Lower lobe of right lung (tissue), 2 donors: ENCODE results near the gene DNAJC30. TPM values are rescaled to one million over a fixed set of nuclear protein-coding genes. Genes with fewer than 3 reads are reported as not detected.

Experiments used
- ATAC-seq, 2 donors: fragments of 200-7000 bp; cut with Tn5 transposase; one replicate each; pipeline ENCODE4 v1.9.1; 2020 to 2022; ENCODE audit warnings: mild to moderate bottlenecking in 2 of 2, moderate library complexity in 2 of 2
- DNase-seq: peaks from one replicate; pipeline ENCODE4 v3.0.0-alpha.2; 2020
- H3K27ac ChIP-seq: fragments of 200-600 bp; one replicate; pipeline ENCODE4 v1.8.0; 2022
- H3K27me3 ChIP-seq: fragments of 200-600 bp; one replicate; pipeline ENCODE4 v1.8.0; 2022; ENCODE audit warnings: low read depth
- H3K36me3 ChIP-seq: fragments of 200-600 bp; one replicate; pipeline ENCODE4 v1.8.0; 2022; ENCODE audit warnings: mild to moderate bottlenecking
- H3K4me1 ChIP-seq: fragments of 200-600 bp; one replicate; pipeline ENCODE4 v1.8.0; 2022
- H3K4me3 ChIP-seq: fragments of 200-600 bp; one replicate; pipeline ENCODE4 v1.8.0; 2022; ENCODE audit warnings: mild to moderate bottlenecking
- H3K9me3 ChIP-seq: fragments of 200-600 bp; one replicate; pipeline ENCODE4 v1.8.0; 2022
- intact Hi-C: fragments of 100-400 bp; cut with DNase I; formaldehyde crosslinking; loops from one replicate; pipeline ENCODE4 v1.11.0; 2022
- total RNA-seq: library from RNA; stranded (reverse); fragmentation: NEBNext Ultra II Directional; extraction: Animal tissue kit (Norgen Biotek cat#: 25700); gene quantifications from one replicate; pipeline ENCODE4 v1.2.1, GENCODE V29; 2021
- TF ChIP-seq, protein P1 (sequence below): fragments of 200-600 bp; IDR thresholded peaks from one replicate; pipeline ENCODE4 v1.8.0; 2022; ENCODE audit warnings: antibody characterized with exemption, mild to moderate bottlenecking
- donor health status: DM: no; HTN: yes; CAD: no; lungs with severe emphysema.

DNAJC30 gene
- total RNA-seq, 1 donor from 2014 or later = 10.5 TPM

DNA sequence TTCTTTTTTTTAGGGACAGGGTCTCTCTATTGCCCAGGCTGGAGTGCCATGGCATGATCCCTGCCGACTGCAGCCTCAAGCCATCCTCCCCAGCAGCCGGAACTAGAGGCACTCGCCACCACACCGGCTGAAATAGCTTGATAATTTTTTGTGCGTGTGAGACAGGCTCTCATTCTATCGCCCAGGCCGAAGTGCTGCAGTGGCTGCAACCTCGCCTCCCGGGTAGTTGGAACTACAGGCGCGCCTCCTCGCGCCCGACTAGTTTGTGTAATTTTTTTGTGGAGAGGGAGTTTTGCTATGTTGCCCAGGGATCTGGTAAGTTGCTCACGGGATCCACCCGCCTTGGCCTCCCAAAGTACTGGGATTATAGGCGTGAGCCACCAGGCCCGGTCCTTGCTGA, 2.1 kb upstream of the DNAJC30 start:
- TF ChIP-seq, protein P1, sequence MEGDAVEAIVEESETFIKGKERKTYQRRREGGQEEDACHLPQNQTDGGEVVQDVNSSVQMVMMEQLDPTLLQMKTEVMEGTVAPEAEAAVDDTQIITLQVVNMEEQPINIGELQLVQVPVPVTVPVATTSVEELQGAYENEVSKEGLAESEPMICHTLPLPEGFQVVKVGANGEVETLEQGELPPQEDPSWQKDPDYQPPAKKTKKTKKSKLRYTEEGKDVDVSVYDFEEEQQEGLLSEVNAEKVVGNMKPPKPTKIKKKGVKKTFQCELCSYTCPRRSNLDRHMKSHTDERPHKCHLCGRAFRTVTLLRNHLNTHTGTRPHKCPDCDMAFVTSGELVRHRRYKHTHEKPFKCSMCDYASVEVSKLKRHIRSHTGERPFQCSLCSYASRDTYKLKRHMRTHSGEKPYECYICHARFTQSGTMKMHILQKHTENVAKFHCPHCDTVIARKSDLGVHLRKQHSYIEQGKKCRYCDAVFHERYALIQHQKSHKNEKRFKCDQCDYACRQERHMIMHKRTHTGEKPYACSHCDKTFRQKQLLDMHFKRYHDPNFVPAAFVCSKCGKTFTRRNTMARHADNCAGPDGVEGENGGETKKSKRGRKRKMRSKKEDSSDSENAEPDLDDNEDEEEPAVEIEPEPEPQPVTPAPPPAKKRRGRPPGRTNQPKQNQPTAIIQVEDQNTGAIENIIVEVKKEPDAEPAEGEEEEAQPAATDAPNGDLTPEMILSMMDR = no peak
- Histone ChIP-seq H3K9me3 (no peaks in the 10 kb centered on the region), H3K4me1 (peaks cover 33% of the 10 kb centered on the region), H3K27ac (no peak overlapping the region), H3K36me3 (peaks cover 38% of the 10 kb centered on the region), H3K27me3 (no peaks in the 10 kb centered on the region), H3K4me3 (no peak overlapping the region)
- intact Hi-C loops = no loop called here
- no peak for DNase-seq
- no peak for ATAC-seq

DNA sequence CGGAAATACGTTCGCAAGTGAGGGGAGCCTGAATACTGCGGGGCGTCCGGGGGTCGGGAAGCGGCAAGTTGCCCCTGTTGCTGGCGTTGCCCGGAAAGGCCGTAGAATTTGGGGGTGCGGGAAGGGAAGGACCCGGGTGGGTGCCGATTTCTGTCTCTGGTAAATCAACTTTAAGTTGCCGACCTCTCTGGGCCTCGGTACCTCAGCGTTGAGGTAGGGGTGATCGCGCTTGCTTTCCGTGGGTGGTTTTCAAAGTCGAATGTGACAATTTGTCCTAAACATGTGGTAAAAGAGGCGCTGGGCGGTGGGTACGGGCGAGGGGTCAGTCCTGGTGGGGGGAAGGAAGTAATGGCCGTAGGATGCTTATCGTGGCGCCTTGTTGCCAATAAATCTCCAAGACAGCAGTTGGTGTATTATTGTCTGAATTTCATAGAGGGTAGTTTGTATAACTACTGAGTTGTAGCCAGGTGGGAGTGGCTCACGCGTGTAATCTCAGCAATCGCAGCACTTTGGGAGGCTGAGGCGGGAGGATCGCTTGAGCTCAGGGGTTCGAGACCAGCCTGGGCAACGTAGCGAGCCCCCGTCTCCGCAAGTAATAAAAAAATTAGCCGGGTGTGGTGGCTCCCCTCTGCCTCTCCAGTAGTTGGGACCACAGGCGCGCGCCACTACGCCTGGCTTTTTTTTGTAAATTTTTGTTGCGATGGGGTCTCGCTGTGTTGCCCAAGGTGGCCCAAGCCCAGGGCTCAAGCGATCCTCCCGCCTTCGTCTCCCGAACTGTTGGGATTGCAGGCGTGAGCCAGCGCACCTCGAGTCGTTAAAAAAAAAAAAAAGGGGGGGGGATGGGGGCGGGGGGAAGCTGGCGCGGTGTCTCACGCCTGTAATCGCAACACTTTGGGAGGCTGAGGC, 788 bp upstream of the DNAJC30 start:
- Histone ChIP-seq H3K27me3 (no peaks in the 10 kb centered on the region), H3K4me1 (peaks cover 37% of the 10 kb centered on the region), H3K27ac (peak overlapping the region; percentile 92), H3K9me3 (no peaks in the 10 kb centered on the region), H3K36me3 (peaks cover 26% of the 10 kb centered on the region), H3K4me3 (peak overlapping the region; percentile 98)
- TF ChIP-seq, protein P1 = no peak
- peak in 1 of 2 donors; percentile 11 for ATAC-seq
- DNase-seq = no peak
- intact Hi-C loops = no loop called here

DNA sequence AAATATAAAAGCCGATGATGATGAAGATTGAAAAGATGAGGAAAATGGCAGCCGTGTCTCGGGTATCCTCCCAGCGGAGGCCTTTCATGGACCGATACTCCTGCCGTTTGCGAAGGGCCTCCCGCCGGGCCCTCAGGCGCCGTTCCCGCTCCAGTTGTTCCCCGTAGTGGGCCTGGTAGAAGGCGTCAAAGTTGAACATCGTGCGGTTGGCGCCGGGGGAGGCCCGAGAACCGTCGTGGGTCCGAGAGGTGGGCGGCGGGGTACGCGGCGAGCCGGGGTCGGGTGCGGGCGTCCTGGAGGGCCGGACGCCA, 553 bp downstream of the DNAJC30 start:
- no peak for DNase-seq
- TF ChIP-seq, protein P1 = no peak
- H3K9me3 ChIP-seq = no peaks in the 10 kb centered on the region
- peak overlapping the region; percentile 92 for H3K27ac ChIP-seq
- H3K36me3 ChIP-seq = peaks cover 26% of the 10 kb centered on the region
- peak in 1 of 2 donors; percentile 13 for ATAC-seq
- peaks cover 37% of the 10 kb centered on the region for H3K4me1 ChIP-seq
- intact Hi-C loops = no loop called here
- no peaks in the 10 kb centered on the region for H3K27me3 ChIP-seq
- peak overlapping the region; percentile 98 for H3K4me3 ChIP-seq

DNA sequence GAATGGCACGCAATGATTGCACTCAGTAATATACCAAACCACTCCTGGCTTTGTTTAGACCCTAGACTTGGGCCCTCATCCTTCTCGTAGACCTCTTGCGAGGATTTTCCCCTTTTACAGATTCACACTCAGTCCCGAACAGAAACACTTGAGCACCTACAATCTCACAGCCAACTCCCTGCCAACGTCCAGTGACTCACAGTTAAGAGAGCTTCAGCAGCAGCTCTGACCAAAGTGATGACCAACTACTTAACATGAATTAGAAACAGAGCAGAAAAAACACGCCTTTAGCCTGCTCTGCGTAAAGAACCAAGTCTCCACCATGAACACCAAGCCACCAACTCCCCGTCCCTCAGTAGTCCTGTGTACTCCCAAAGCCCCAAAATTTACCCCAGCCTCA, 2.2 kb downstream of the DNAJC30 start:
- ATAC-seq (no peak), DNase-seq (no peak)
- Histone ChIP-seq H3K9me3 (no peaks in the 10 kb centered on the region), H3K27me3 (no peaks in the 10 kb centered on the region), H3K36me3 (peaks cover 14% of the 10 kb centered on the region), H3K4me3 (no peak overlapping the region), H3K27ac (no peak overlapping the region), H3K4me1 (peaks cover 37% of the 10 kb centered on the region)
- intact Hi-C loops = no loop called here
- TF ChIP-seq, protein P1 = no peak

DNA sequence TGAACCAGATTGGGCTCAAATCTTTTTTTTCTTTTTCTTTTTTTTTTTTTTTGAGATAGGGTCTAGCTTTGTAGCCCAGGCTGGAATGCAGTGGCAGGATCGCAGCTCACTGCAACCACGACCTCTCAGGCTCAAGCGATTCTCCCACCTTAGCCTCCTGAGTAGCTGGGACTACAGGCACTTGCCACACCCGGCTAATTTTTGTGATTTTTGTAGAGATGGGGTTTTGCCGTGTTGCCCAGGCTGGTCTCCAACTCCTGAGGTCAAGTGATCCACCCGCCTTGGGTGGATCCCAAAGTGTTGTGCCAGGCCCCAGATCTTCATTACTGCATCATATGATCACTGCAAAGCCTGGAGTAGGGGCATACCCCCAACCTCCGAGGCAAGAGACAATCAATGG, 2.8 kb downstream of the DNAJC30 start:
- no peaks in the 10 kb centered on the region for H3K9me3 ChIP-seq
- intact Hi-C loops = no loop called here
- ATAC-seq (no peak), DNase-seq (no peak)
- H3K36me3 ChIP-seq = peaks cover 14% of the 10 kb centered on the region
- TF ChIP-seq, protein P1 = no peak
- H3K27ac ChIP-seq = no peak overlapping the region
- no peaks in the 10 kb centered on the region for H3K27me3 ChIP-seq
- H3K4me3 ChIP-seq = no peak overlapping the region
- H3K4me1 ChIP-seq = peaks cover 37% of the 10 kb centered on the region
